Astrocyte (in vitro differentiated cells and primary cell): Measurements from ENCODE around the gene MPP3. TPM values are rescaled to one million over a fixed set of nuclear protein-coding genes. Genes with fewer than 3 reads are reported as not detected.

ENCODE experiments used
- DNase-seq: peaks from one replicate; pipeline ENCODE4 v3.0.0-alpha.2; 2010; ENCODE audit warnings: low read depth
- FAIRE-seq: peaks from 2 replicates; lab custom pipeline; 2011; peaks lifted over from hg19 to GRCh38; lab: Jason Lieb, UNC
- H2AFZ ChIP-seq: 2 replicates; pipeline ENCODE4 v1.6.0; 2012; ENCODE audit warnings: low read depth, low read length, inconsistent platforms
- H3K27ac ChIP-seq: 2 replicates; pipeline ENCODE4 v1.5.1; 2011; ENCODE audit warnings: low read depth, low read length, inconsistent platforms
- H3K27me3 ChIP-seq: 2 replicates; pipeline ENCODE4 v1.6.0; 2011; ENCODE audit warnings: low read length, inconsistent platforms; ENCODE audit not compliant: insufficient read depth
- H3K36me3 ChIP-seq: 2 replicates; pipeline ENCODE4 v1.5.1; 2011; ENCODE audit warnings: low read length, inconsistent platforms; ENCODE audit not compliant: insufficient read depth
- H3K4me1 ChIP-seq: 2 replicates; pipeline ENCODE4 v1.5.1; 2011; ENCODE audit warnings: low read length, inconsistent platforms; ENCODE audit not compliant: insufficient read depth
- H3K4me2 ChIP-seq: 2 replicates; pipeline ENCODE4 v1.6.0; 2012; ENCODE audit warnings: low read length, inconsistent platforms
- H3K4me3 ChIP-seq: 2 replicates; pipeline ENCODE4 v1.5.1; 2011; ENCODE audit warnings: low read depth, mild to moderate bottlenecking, low read length, inconsistent platforms; ENCODE audit not compliant: insufficient read depth
- H3K79me2 ChIP-seq: 2 replicates; pipeline ENCODE4 v1.6.0; 2012; ENCODE audit warnings: mild to moderate bottlenecking, low read length, inconsistent platforms; ENCODE audit not compliant: insufficient read depth
- H3K9ac ChIP-seq: 2 replicates; pipeline ENCODE4 v1.6.0; 2012; ENCODE audit warnings: mild to moderate bottlenecking, low read length, inconsistent platforms
- H3K9me3 ChIP-seq: 2 replicates; pipeline ENCODE4 v1.5.1; 2012; ENCODE audit warnings: low read depth, mild to moderate bottlenecking, low read length, inconsistent platforms; ENCODE audit not compliant: insufficient read depth
- H4K20me1 ChIP-seq: 2 replicates; pipeline ENCODE4 v1.6.0; 2012; ENCODE audit warnings: low read length, inconsistent platforms; ENCODE audit not compliant: insufficient read depth
- H3K27ac Mint-ChIP-seq: one replicate; pipeline ENCODE4 v1.8.0; 2021; ENCODE audit warnings: mild to moderate bottlenecking, mixed read lengths; ENCODE audit not compliant: unreplicated experiment
- H3K27me3 Mint-ChIP-seq: one replicate; pipeline ENCODE4 v1.8.0; 2021; ENCODE audit warnings: low read depth, mixed read lengths; ENCODE audit not compliant: unreplicated experiment
- H3K36me3 Mint-ChIP-seq: one replicate; pipeline ENCODE4 v1.8.0; 2021; ENCODE audit warnings: low read depth, mixed read lengths; ENCODE audit not compliant: unreplicated experiment
- H3K4me1 Mint-ChIP-seq: one replicate; pipeline ENCODE4 v1.8.0; 2021; ENCODE audit warnings: low read depth, mixed read lengths; ENCODE audit not compliant: unreplicated experiment
- H3K4me3 Mint-ChIP-seq: one replicate; pipeline ENCODE4 v1.8.0; 2021; ENCODE audit warnings: mild to moderate bottlenecking, moderate library complexity, mixed read lengths; ENCODE audit not compliant: unreplicated experiment
- H3K9me3 Mint-ChIP-seq: one replicate; pipeline ENCODE4 v1.8.0; 2021; ENCODE audit warnings: mild to moderate bottlenecking, mixed read lengths; ENCODE audit not compliant: unreplicated experiment
- EZH2 ChIP-seq: IDR thresholded peaks from 2 replicates; pipeline ENCODE4 v1.6.1; 2012; ENCODE audit warnings: mild to moderate bottlenecking, low read length, inconsistent platforms; ENCODE audit not compliant: insufficient read depth
- total RNA-seq: library from RNA; stranded (reverse); gene quantifications from 2 replicates; pipeline ENCODE4 v1.2.1, GENCODE V29; 2021
- TF ChIP-seq, protein P1 (sequence below): IDR thresholded peaks from 2 replicates; pipeline ENCODE4 v1.5.1; 2011; ENCODE audit warnings: low read depth, mild to moderate bottlenecking, inconsistent platforms, low read length, moderate library complexity; ENCODE audit not compliant: insufficient read depth

Gene MPP3
- total RNA-seq, 1 donor from 2014 or later: 6.5 TPM

DNA sequence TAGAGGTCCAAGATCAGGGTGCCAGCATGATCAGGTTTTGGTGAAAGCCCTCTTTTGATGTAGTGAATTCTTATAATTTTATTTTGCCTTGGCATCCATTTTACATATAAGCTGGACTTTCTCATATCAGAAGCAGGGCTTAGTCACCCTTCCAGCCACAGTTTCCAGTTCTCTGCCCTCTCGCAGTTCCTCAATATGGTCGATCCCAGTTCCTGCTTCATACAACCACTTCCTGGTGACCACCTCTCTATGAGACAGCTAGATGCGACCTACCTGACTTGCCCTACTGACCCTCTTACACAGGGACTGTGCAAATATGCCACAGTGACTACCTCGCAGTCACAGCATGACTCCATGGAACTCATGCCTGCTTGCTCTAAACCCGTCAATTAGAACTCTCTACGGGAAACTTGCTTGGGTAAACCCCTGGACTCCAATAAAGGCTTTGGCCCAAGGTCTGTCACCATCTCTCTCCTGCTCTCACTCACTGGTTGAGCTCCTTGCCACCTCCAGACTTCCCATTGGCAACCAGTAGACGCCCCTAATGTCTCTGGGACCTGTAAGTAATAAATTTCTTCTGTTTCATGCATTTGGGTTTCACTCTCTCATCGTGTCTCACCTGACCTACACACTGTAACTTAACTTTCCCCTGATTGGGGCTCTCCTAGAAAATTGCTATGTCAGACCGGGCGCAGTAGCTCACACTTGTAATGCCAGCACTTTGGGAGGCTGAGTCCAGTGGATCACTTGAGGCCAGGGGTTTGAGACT is 35.5 kb upstream of the MPP3 start:
- H3K27ac Mint-ChIP-seq: no peak overlapping the region
- no peak overlapping the region for H3K4me3 ChIP-seq
- H3K36me3 Mint-ChIP-seq: no peaks in the 10 kb centered on the region
- no peak overlapping the region for H3K27ac ChIP-seq
- H3K4me2 ChIP-seq: no peak overlapping the region
- H3K4me1 Mint-ChIP-seq: peaks cover 5% of the 10 kb centered on the region
- H3K9me3 ChIP-seq: no peaks in the 10 kb centered on the region
- H3K4me3 Mint-ChIP-seq: no peak overlapping the region
- peaks cover 40% of the 10 kb centered on the region for H3K27me3 Mint-ChIP-seq
- TF ChIP-seq, protein P1, sequence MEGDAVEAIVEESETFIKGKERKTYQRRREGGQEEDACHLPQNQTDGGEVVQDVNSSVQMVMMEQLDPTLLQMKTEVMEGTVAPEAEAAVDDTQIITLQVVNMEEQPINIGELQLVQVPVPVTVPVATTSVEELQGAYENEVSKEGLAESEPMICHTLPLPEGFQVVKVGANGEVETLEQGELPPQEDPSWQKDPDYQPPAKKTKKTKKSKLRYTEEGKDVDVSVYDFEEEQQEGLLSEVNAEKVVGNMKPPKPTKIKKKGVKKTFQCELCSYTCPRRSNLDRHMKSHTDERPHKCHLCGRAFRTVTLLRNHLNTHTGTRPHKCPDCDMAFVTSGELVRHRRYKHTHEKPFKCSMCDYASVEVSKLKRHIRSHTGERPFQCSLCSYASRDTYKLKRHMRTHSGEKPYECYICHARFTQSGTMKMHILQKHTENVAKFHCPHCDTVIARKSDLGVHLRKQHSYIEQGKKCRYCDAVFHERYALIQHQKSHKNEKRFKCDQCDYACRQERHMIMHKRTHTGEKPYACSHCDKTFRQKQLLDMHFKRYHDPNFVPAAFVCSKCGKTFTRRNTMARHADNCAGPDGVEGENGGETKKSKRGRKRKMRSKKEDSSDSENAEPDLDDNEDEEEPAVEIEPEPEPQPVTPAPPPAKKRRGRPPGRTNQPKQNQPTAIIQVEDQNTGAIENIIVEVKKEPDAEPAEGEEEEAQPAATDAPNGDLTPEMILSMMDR: no peak
- no peak for TF ChIP-seq EZH2
- H3K36me3 ChIP-seq: no peaks in the 10 kb centered on the region
- no peaks in the 10 kb centered on the region for H3K9me3 Mint-ChIP-seq
- no peaks in the 10 kb centered on the region for H3K79me2 ChIP-seq
- H3K4me1 ChIP-seq: no peaks in the 10 kb centered on the region
- H3K9ac ChIP-seq: no peak overlapping the region
- H2AFZ ChIP-seq: no peak overlapping the region
- H3K27me3 ChIP-seq: peaks cover 34% of the 10 kb centered on the region
- H4K20me1 ChIP-seq: no peaks in the 10 kb centered on the region
- DNase-seq (no peak), FAIRE-seq (no peak)

DNA sequence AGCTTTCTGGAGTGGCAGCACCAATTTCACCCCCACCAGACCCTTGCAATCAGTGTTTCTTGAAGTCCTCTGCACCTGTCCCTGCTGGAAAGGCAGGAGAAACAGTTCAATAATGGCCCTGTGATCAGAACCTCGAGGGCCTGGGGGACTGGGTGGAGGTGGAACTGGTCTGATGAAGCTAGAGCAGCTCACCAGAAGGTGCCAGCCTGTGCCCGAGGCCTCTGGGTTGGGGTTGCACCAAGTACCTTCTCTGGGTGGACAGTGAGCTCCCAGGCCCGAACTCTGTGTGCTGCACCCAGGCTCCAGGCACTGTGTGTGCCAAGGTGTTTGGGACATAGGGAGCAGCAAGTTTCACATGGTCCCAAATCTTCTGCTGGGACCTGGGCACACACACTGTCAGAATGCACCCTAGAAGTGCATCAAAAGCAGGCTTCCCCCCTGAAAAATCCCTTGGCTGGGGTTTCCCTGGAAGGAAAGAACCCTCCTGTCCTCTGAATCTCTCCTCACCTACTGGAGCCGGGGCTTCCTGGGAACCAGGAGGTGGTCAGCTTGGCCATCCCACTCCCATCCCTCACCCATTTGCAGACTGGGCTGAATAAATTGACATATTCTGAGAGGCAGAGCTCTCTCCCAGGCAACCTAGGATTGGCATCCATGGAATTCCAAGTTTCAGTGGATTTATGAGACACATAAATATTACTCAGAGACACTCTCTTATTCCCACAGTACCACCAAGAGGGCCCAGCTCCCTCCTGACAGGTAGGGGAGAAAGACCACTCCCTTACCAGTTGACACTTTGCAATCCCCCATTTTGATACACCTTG is 31.4 kb upstream of the MPP3 start:
- H3K4me1 Mint-ChIP-seq: peaks cover 5% of the 10 kb centered on the region
- peaks cover 47% of the 10 kb centered on the region for H3K27me3 Mint-ChIP-seq
- Histone ChIP-seq H3K4me2 (no peak overlapping the region), H3K4me1 (no peaks in the 10 kb centered on the region), H3K27me3 (peaks cover 22% of the 10 kb centered on the region), H4K20me1 (no peaks in the 10 kb centered on the region), H3K27ac (no peak overlapping the region), H3K9ac (no peak overlapping the region), H3K9me3 (no peaks in the 10 kb centered on the region), H3K4me3 (no peak overlapping the region), H3K36me3 (no peaks in the 10 kb centered on the region), H3K79me2 (no peaks in the 10 kb centered on the region), H2AFZ (no peak overlapping the region)
- H3K27ac Mint-ChIP-seq: no peak overlapping the region
- DNase-seq (no peak), FAIRE-seq (no peak)
- H3K4me3 Mint-ChIP-seq: no peak overlapping the region
- no peaks in the 10 kb centered on the region for H3K9me3 Mint-ChIP-seq
- no peaks in the 10 kb centered on the region for H3K36me3 Mint-ChIP-seq
- no peak for TF ChIP-seq EZH2

DNA sequence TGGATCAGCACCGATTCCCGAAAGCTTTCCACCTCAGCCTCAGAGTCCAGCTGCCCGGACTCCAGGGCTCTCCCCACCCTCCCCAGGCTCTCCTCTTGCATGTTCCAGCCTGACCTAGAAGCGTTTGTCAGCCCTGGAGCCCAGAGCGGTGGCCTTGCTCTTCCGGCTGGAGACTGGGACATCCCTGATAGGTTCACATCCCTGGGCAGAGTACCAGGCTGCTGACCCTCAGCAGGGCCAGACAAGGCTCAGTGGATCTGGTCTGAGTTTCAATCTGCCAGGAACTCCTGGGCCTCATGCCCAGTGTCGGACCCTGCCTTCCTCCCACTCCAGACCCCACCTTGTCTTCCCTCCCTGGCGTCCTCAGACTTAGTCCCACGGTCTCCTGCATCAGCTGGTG is 29.0 kb upstream of the MPP3 start:
- Histone ChIP-seq H3K4me3 (no peak overlapping the region), H3K4me1 (no peaks in the 10 kb centered on the region), H3K27me3 (peaks cover 29% of the 10 kb centered on the region), H3K79me2 (no peaks in the 10 kb centered on the region), H3K9me3 (no peaks in the 10 kb centered on the region), H3K36me3 (no peaks in the 10 kb centered on the region), H3K4me2 (no peak overlapping the region), H4K20me1 (no peaks in the 10 kb centered on the region), H3K9ac (no peak overlapping the region), H2AFZ (no peak overlapping the region), H3K27ac (no peak overlapping the region)
- Mint-ChIP-seq H3K27ac (peak overlapping the region; percentile 18), H3K4me1 (peaks cover 5% of the 10 kb centered on the region), H3K27me3 (peaks cover 52% of the 10 kb centered on the region), H3K9me3 (no peaks in the 10 kb centered on the region), H3K36me3 (no peaks in the 10 kb centered on the region), H3K4me3 (no peak overlapping the region)
- FAIRE-seq: no peak
- no peak for DNase-seq
- TF ChIP-seq, protein P1: no peak
- no peak for TF ChIP-seq EZH2
